DOHH2 (cell line): ENCODE results near the gene WDFY4.

Experiments
- H3F3A ChIP-seq: fragments of 200-600 bp; sonication (generic), shearing (Covaris generic); 2 replicates; pipeline ENCODE4 v1.6.0; 2016; ENCODE audit warnings: antibody characterized with exemption, mild to moderate bottlenecking; ENCODE audit not compliant: control insufficient read depth, insufficient read depth
- H3K27ac ChIP-seq: fragments of 200-600 bp; sonication (generic); 2 replicates; pipeline ENCODE4 v1.5.1; 2014; ENCODE audit warnings: low read depth, mild to moderate bottlenecking, low read length, moderate library complexity
- H3K27me3 ChIP-seq: fragments of 200-600 bp; sonication (generic); 2 replicates; pipeline ENCODE4 v1.6.1; 2014; ENCODE audit warnings: mild to moderate bottlenecking, low read length, mixed read lengths; ENCODE audit not compliant: control insufficient read depth
- H3K36me3 ChIP-seq: fragments of 200-600 bp; sonication (generic); 2 replicates; pipeline ENCODE4 v1.6.1; 2014; ENCODE audit warnings: mild to moderate bottlenecking, low read length, moderate library complexity, mixed read lengths; ENCODE audit not compliant: control insufficient read depth
- H3K4me1 ChIP-seq: fragments of 200-600 bp; sonication (generic); 2 replicates; pipeline ENCODE4 v1.6.1; 2014; ENCODE audit warnings: mild to moderate bottlenecking, low read length, mixed read lengths; ENCODE audit not compliant: control insufficient read depth
- H3K4me2 ChIP-seq: fragments of 200-600 bp; sonication (generic); 2 replicates; pipeline ENCODE4 v1.6.0; 2014; ENCODE audit warnings: mild to moderate bottlenecking, low read length, moderate library complexity
- H3K4me3 ChIP-seq: fragments of 200-600 bp; sonication (generic); 2 replicates; pipeline ENCODE4 v1.5.1; 2014; ENCODE audit warnings: mild to moderate bottlenecking, low read length, mixed read lengths
- H3K79me2 ChIP-seq: fragments of 200-600 bp; sonication (generic); 2 replicates; pipeline ENCODE4 v1.6.1; 2014; ENCODE audit warnings: mild to moderate bottlenecking, low read length, mixed read lengths; ENCODE audit not compliant: control insufficient read depth
- H3K9me2 ChIP-seq: fragments of 200-600 bp; sonication (generic); replicated peaks from 2 replicates; pipeline ENCODE4 v1.6.1; 2014; ENCODE audit warnings: mild to moderate bottlenecking, low read length, mixed read lengths; ENCODE audit not compliant: control insufficient read depth
- H3K9me3 ChIP-seq: fragments of 200-600 bp; sonication (generic); 2 replicates; pipeline ENCODE4 v1.6.1; 2014; ENCODE audit warnings: antibody characterized with exemption, low read length, mixed read lengths; ENCODE audit not compliant: control insufficient read depth, insufficient read depth
- H4K20me1 ChIP-seq: fragments of 200-600 bp; sonication (generic); 2 replicates; pipeline ENCODE4 v1.6.0; 2014; ENCODE audit warnings: low read depth, mild to moderate bottlenecking, antibody characterized with exemption, low read length, moderate library complexity; ENCODE audit not compliant: control insufficient read depth, insufficient read depth
- EZH2phosphoT487 ChIP-seq: fragments of 200-600 bp; sonication (generic); IDR thresholded peaks from 2 replicates; pipeline ENCODE4 v1.6.1; 2017; ENCODE audit warnings: borderline replicate concordance, mild to moderate bottlenecking, antibody characterized with exemption, low read length, moderate library complexity, mixed read lengths
- TF ChIP-seq, protein P1 (sequence below): fragments of 200-600 bp; sonication (generic); IDR thresholded peaks from one replicate; pipeline ENCODE4 v1.5.1; 2014; ENCODE audit warnings: antibody characterized with exemption, mild to moderate bottlenecking, low read depth, low read length; ENCODE audit not compliant: poor library complexity, severe bottlenecking

The WDFY4 gene

DNA sequence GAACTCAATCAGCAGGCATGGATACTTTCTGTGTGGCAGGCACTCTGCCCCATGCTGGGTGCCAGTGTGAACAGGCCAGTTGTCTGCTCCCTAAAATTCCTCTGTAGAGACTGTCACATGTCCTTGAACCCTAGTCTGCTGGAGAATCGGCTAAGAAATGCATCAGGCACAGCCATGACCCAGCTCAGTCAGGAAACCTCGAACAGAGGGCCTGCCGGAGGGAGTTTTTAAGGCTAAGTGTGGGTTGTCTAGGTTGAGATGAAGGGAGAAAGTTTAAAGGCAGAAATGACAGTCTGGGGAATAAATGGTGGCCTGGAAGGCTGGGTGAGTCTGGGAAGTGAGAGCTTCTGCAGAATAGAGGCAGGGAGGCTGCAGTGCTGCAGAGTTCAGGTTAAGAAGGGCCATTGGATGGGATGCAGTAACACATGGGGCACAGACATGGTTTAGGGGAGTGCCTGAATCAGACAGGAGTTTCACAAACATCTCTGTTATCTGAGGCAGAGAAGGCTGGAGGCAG is 45.3 kb downstream of the WDFY4 start:
- Histone ChIP-seq H3K4me2 (no peak overlapping the region), H3K9me3 (no peaks in the 10 kb centered on the region), H3K4me1 (no peaks in the 10 kb centered on the region), H3K36me3 (peaks cover 96% of the 10 kb centered on the region), H3K79me2 (no peaks in the 10 kb centered on the region), H3K27me3 (no peaks in the 10 kb centered on the region), H3K9me2 (no peaks in the 10 kb centered on the region), H3F3A (no peaks in the 10 kb centered on the region), H4K20me1 (no peaks in the 10 kb centered on the region), H3K27ac (no peak overlapping the region), H3K4me3 (no peak overlapping the region)
- no peak for TF ChIP-seq EZH2phosphoT487
- TF ChIP-seq, protein P1, sequence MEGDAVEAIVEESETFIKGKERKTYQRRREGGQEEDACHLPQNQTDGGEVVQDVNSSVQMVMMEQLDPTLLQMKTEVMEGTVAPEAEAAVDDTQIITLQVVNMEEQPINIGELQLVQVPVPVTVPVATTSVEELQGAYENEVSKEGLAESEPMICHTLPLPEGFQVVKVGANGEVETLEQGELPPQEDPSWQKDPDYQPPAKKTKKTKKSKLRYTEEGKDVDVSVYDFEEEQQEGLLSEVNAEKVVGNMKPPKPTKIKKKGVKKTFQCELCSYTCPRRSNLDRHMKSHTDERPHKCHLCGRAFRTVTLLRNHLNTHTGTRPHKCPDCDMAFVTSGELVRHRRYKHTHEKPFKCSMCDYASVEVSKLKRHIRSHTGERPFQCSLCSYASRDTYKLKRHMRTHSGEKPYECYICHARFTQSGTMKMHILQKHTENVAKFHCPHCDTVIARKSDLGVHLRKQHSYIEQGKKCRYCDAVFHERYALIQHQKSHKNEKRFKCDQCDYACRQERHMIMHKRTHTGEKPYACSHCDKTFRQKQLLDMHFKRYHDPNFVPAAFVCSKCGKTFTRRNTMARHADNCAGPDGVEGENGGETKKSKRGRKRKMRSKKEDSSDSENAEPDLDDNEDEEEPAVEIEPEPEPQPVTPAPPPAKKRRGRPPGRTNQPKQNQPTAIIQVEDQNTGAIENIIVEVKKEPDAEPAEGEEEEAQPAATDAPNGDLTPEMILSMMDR = no peak

DNA sequence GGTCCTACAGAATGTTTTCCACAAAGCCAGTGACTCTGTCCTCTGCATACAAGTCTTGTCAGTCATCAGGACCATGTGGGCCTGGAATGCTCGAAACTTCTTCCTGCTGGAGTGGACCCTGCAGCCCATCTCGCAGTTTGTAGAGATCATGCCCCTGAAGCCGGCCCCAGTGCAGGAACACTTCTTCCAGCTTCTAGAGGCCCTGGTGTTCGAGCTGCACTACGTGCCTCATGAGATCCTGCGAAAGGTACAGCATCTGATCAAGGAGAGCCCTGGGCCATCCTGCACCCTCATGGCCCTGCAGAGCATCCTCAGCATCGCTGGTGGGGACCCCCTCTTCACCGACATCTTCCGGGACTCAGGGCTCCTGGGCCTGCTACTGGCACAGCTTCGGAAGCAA is 46.5 kb downstream of the WDFY4 start:
- Histone ChIP-seq H3K9me3 (no peaks in the 10 kb centered on the region), H3K79me2 (no peaks in the 10 kb centered on the region), H3K27me3 (no peaks in the 10 kb centered on the region), H3F3A (no peaks in the 10 kb centered on the region), H3K4me1 (no peaks in the 10 kb centered on the region), H4K20me1 (no peaks in the 10 kb centered on the region), H3K4me2 (no peak overlapping the region), H3K27ac (no peak overlapping the region), H3K36me3 (peaks cover 96% of the 10 kb centered on the region), H3K9me2 (no peaks in the 10 kb centered on the region), H3K4me3 (no peak overlapping the region)
- TF ChIP-seq, protein P1 = no peak
- TF ChIP-seq EZH2phosphoT487 = no peak

DNA sequence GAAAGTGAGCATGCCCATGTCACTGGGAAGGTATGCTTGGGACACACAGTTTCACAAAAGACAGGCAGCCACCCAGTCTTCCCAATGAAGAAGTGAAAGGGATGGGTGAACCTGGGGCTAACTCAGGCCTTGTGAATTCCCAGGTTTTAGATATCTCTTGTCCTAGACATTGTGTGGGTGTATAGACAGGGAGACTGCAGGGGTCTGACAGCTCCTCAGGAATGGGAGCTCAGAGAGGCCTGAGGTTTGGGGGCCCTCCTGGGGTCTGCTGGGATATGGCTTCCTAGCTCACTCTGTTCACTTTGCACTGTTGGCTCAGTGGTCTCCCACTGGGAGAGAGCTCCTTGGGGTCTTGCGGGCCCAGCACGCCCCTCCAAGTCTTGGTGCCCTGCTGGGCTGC is 47.0 kb downstream of the WDFY4 start:
- Histone ChIP-seq H3K27ac (no peak overlapping the region), H3K4me1 (no peaks in the 10 kb centered on the region), H3K79me2 (no peaks in the 10 kb centered on the region), H3F3A (no peaks in the 10 kb centered on the region), H3K9me3 (no peaks in the 10 kb centered on the region), H4K20me1 (no peaks in the 10 kb centered on the region), H3K9me2 (no peaks in the 10 kb centered on the region), H3K4me3 (no peak overlapping the region), H3K27me3 (no peaks in the 10 kb centered on the region), H3K4me2 (no peak overlapping the region), H3K36me3 (peaks cover 96% of the 10 kb centered on the region)
- TF ChIP-seq, protein P1 = no peak
- no peak for TF ChIP-seq EZH2phosphoT487

DNA sequence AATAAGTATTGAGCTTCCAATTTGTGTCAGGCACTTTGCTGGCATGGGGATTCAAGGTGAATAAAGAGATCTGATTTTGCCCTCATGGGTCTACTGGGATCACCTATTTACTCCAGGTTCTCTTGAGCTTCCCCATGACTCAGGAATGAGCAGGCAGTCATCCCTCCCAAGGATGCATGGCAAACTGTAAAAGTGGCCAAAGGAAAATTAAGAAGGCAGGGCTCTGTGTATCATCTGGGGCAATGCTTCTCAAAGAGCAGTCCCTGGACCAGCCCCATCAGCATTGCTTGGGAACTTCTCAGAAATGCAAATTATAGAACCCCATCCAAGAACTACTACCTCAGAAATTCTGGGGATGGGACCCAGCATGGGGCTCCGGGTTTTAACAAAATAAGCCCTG is 48.7 kb downstream of the WDFY4 start:
- H3K4me1 ChIP-seq = no peaks in the 10 kb centered on the region
- H4K20me1 ChIP-seq = no peaks in the 10 kb centered on the region
- no peaks in the 10 kb centered on the region for H3K9me2 ChIP-seq
- H3K27ac ChIP-seq = no peak overlapping the region
- no peak for TF ChIP-seq EZH2phosphoT487
- TF ChIP-seq, protein P1 = no peak
- H3K4me2 ChIP-seq = no peak overlapping the region
- H3F3A ChIP-seq = no peaks in the 10 kb centered on the region
- no peaks in the 10 kb centered on the region for H3K27me3 ChIP-seq
- H3K79me2 ChIP-seq = no peaks in the 10 kb centered on the region
- no peaks in the 10 kb centered on the region for H3K9me3 ChIP-seq
- H3K4me3 ChIP-seq = no peak overlapping the region
- H3K36me3 ChIP-seq = peaks cover 94% of the 10 kb centered on the region
